Renal cortex interstitium (tissue), 11 donors: ENCODE data around the gene CSF1R. TPM values are rescaled to one million over a fixed set of nuclear protein-coding genes. Genes with fewer than 3 reads are reported as not detected.

Source experiments
- DNase-seq, 11 donors: peaks; one replicate each; pipeline ENCODE4 v3.0.0-alpha.2; 2013; ENCODE audit warnings: low read depth in 9 of 11, low spot score in 4 of 11; ENCODE audit errors: extremely low read depth in 1 of 11
- polyA plus RNA-seq, 3 donors: library from polyadenylated mRNA; unstranded; fragments of 120-200 nt; gene quantifications; one replicate each; pipeline ENCODE4 v1.2.1, GENCODE V29; 2013; ENCODE audit not compliant: insufficient read length in 3 of 3

CSF1R gene
- polyA plus RNA-seq, 3 donors: 13.3 to 18.6 (median 15.9) TPM

- DNase-seq: no peak
These were observed 68.9 kb downstream of the CSF1R start for GRCh38 chr5:150017226-150018005.

GRCh38 chr5:150016537-150016936, 69.8 kb downstream of the CSF1R start:
- no peak for DNase-seq

GRCh38 chr5:150015415-150015814, 70.9 kb downstream of the CSF1R start:
- DNase-seq: no peak

GRCh38 chr5:150014456-150014855, 71.9 kb downstream of the CSF1R start:
- DNase-seq: no peak

GRCh38 chr5:150013931-150014330, 72.4 kb downstream of the CSF1R start:
- DNase-seq: no peak

- no peak for DNase-seq
These were observed 76.5 kb downstream of the CSF1R start for GRCh38 chr5:150009671-150010387.

- DNase-seq: no peak
These were observed 79.3 kb downstream of the CSF1R start for GRCh38 chr5:150007050-150007449.

- no peak for DNase-seq
These were observed 80.0 kb downstream of the CSF1R start for GRCh38 chr5:150006318-150006717.

Other genes starting within 250 kb of the CSF1R start
- gene PDE6A, start 141.8 kb downstream of the CSF1R start, polyA plus RNA-seq: under 1 TPM; 0.12 to 0.16 (median 0.14) TPM
- gene SLC26A2, start 125.8 kb downstream of the CSF1R start, polyA plus RNA-seq: 10 to 100 TPM; 17.9 to 20.7 (median 19.9) TPM
- 1 to 10 TPM; 5.8 to 6.6 (median 6.5) TPM for gene TIGD6, start 85.9 kb downstream of the CSF1R start, polyA plus RNA-seq
- 10 to 100 TPM; 32.5 to 47.9 (median 40.2) TPM for gene HMGXB3, start 85.8 kb downstream of the CSF1R start, polyA plus RNA-seq
- 100 to 1,000 TPM; 118 to 152 (median 152) TPM for gene PDGFRB, start 69.3 kb upstream of the CSF1R start, polyA plus RNA-seq
- 1 to 10 TPM in 1 of 3 donors, under 1 TPM in 2; 0.69 to 1.0 (median 0.75) TPM for gene CDX1, start 80.2 kb upstream of the CSF1R start, polyA plus RNA-seq
- gene SLC6A7, start 103.5 kb upstream of the CSF1R start, polyA plus RNA-seq: under 1 TPM; 0.11 to 0.22 (median 0.17) TPM
- 1 to 10 TPM; 3.8 to 4.9 (median 4.1) TPM for gene CAMK2A, start 203.2 kb upstream of the CSF1R start, polyA plus RNA-seq
- 1 to 10 TPM; 2.6 to 4.3 (median 2.8) TPM for gene ARSI, start 216.4 kb upstream of the CSF1R start, polyA plus RNA-seq